H9 (cell line): ENCODE results near the gene ZNF678. TPM values are rescaled to one million over a fixed set of nuclear protein-coding genes. Genes with fewer than 3 reads are reported as not detected.

Source experiments
- DNase-seq: peaks from one replicate; pipeline ENCODE4 v3.0.0-alpha.2; 2017
- H2AFZ ChIP-seq: one replicate; pipeline ENCODE4 v1.6.1; 2013; ENCODE audit warnings: mild to moderate bottlenecking, low read length, control low read depth, moderate library complexity
- H2AK5ac ChIP-seq: 2 replicates; pipeline ENCODE4 v1.6.1; 2013; ENCODE audit warnings: low read length, control low read depth, mixed read lengths; ENCODE audit not compliant: insufficient read length
- H2BK120ac ChIP-seq: one replicate; pipeline ENCODE4 v1.6.1; 2013; ENCODE audit warnings: low read depth, mild to moderate bottlenecking, low read length, control low read depth, inconsistent platforms; ENCODE audit not compliant: poor library complexity, severe bottlenecking
- H2BK12ac ChIP-seq: 2 replicates; pipeline ENCODE4 v1.6.1; 2013; ENCODE audit warnings: low read length, control low read depth, mixed read lengths, low read depth; ENCODE audit not compliant: insufficient read length
- H2BK15ac ChIP-seq: 2 replicates; pipeline ENCODE4 v1.6.1; 2013; ENCODE audit warnings: low read depth, low read length, control low read depth
- H2BK20ac ChIP-seq: one replicate; pipeline ENCODE4 v1.6.1; 2013; ENCODE audit warnings: low read depth, mild to moderate bottlenecking, low read length, control low read depth, inconsistent platforms; ENCODE audit not compliant: poor library complexity, severe bottlenecking
- H2BK5ac ChIP-seq: 2 replicates; pipeline ENCODE4 v1.6.1; 2013; ENCODE audit warnings: low read length, control low read depth, mixed read lengths; ENCODE audit not compliant: insufficient read length
- H3K14ac ChIP-seq: 2 replicates; pipeline ENCODE4 v1.6.1; 2013; ENCODE audit warnings: low read length, control low read depth; ENCODE audit not compliant: insufficient read depth
- H3K18ac ChIP-seq: 2 replicates; pipeline ENCODE4 v1.6.1; 2013; ENCODE audit warnings: low read depth, mild to moderate bottlenecking, mixed read lengths, low read length, control low read depth; ENCODE audit not compliant: insufficient read length
- H3K23ac ChIP-seq: 2 replicates; pipeline ENCODE4 v1.6.1; 2013; ENCODE audit warnings: low read length, control low read depth, mixed read lengths, low read depth; ENCODE audit not compliant: insufficient read length
- H3K23me2 ChIP-seq: 2 replicates; pipeline ENCODE4 v1.6.1; 2013; ENCODE audit warnings: low read depth, mild to moderate bottlenecking, mixed read lengths, low read length, control low read depth; ENCODE audit not compliant: insufficient read length, poor library complexity, severe bottlenecking
- H3K27ac ChIP-seq: 2 replicates; pipeline ENCODE4 v1.5.1; 2013; ENCODE audit warnings: low read length, control low read depth, mixed read lengths, low read depth; ENCODE audit not compliant: insufficient read length
- H3K27me3 ChIP-seq: 2 replicates; pipeline ENCODE4 v1.6.1; 2013; ENCODE audit warnings: low read length, control low read depth, inconsistent platforms; ENCODE audit not compliant: insufficient read depth
- H3K4ac ChIP-seq: 2 replicates; pipeline ENCODE4 v1.6.1; 2013; ENCODE audit warnings: low read depth, mild to moderate bottlenecking, control low read depth, inconsistent platforms, low read length, moderate library complexity
- H3K4me1 ChIP-seq: 2 replicates; pipeline ENCODE4 v1.6.1; 2013; ENCODE audit warnings: low read length, control low read depth, inconsistent platforms; ENCODE audit not compliant: insufficient read depth
- H3K4me2 ChIP-seq: 2 replicates; pipeline ENCODE4 v1.6.1; 2013; ENCODE audit warnings: low read length, control low read depth, mixed read lengths; ENCODE audit not compliant: insufficient read length, insufficient read depth
- H3K56ac ChIP-seq: 2 replicates; pipeline ENCODE4 v1.6.1; 2013; ENCODE audit warnings: low read depth, mild to moderate bottlenecking, mixed read lengths, low read length, control low read depth; ENCODE audit not compliant: insufficient read length
- H3K79me1 ChIP-seq: 2 replicates; pipeline ENCODE4 v1.6.1; 2013; ENCODE audit warnings: low read depth, mild to moderate bottlenecking, moderate library complexity, low read length, control low read depth, inconsistent platforms; ENCODE audit not compliant: insufficient read depth, poor library complexity, severe bottlenecking
- H3K79me2 ChIP-seq: 2 replicates; pipeline ENCODE4 v1.6.1; 2013; ENCODE audit warnings: low read length, control low read depth, inconsistent platforms; ENCODE audit not compliant: insufficient read depth
- H3K9ac ChIP-seq: 2 replicates; pipeline ENCODE4 v1.6.1; 2013; ENCODE audit warnings: low read length, control low read depth, mixed read lengths; ENCODE audit not compliant: insufficient read length; ENCODE audit errors: extremely low read depth
- H3K9me3 ChIP-seq: one replicate; pipeline ENCODE4 v1.6.1; 2013; ENCODE audit warnings: low read depth, low read length, inconsistent platforms; ENCODE audit not compliant: control insufficient read depth
- H3T11ph ChIP-seq: one replicate; pipeline ENCODE4 v1.6.1; 2013; ENCODE audit warnings: mild to moderate bottlenecking, low read length, control low read depth, inconsistent platforms
- H4K20me1 ChIP-seq: one replicate; pipeline ENCODE4 v1.6.1; 2013; ENCODE audit not compliant: control insufficient read depth, insufficient read length, insufficient read depth
- H4K5ac ChIP-seq: 2 replicates; pipeline ENCODE4 v1.6.1; 2013; ENCODE audit warnings: low read depth, mild to moderate bottlenecking, mixed read lengths, low read length, control low read depth; ENCODE audit not compliant: insufficient read length
- H4K8ac ChIP-seq: replicated peaks from 2 replicates; pipeline ENCODE4 v1.6.1; 2013; ENCODE audit warnings: low read length, control low read depth, mixed read lengths, low read depth; ENCODE audit not compliant: insufficient read length
- H4K91ac ChIP-seq: 2 replicates; pipeline ENCODE4 v1.6.1; 2013; ENCODE audit warnings: low read depth, mild to moderate bottlenecking, moderate library complexity, mixed read lengths, low read length, control low read depth; ENCODE audit not compliant: insufficient read length
- H3K27ac Mint-ChIP-seq, 3 experiments: 2 replicates in 2 of 3; 3 replicates in 1 of 3; pipeline ENCODE4 v1.8.0; 2020 to 2021; ENCODE audit warnings: mixed read lengths in 3 of 3, mild to moderate bottlenecking in 1 of 3, moderate library complexity in 1 of 3
- H3K27me3 Mint-ChIP-seq: 2 replicates; pipeline ENCODE4 v1.8.0; 2021; ENCODE audit warnings: low read depth, mild to moderate bottlenecking, moderate library complexity, mixed read lengths
- H3K36me3 Mint-ChIP-seq, 3 experiments: 2 replicates in 2 of 3; 3 replicates in 1 of 3; pipeline ENCODE4 v1.8.0; 2020 to 2021; ENCODE audit warnings: low read depth in 3 of 3, mixed read lengths in 3 of 3; ENCODE audit not compliant: insufficient read depth in 1 of 3
- H3K4me1 Mint-ChIP-seq, 2 experiments: 2 replicates each; pipeline ENCODE4 v1.8.0; 2020; ENCODE audit warnings: mixed read lengths in 2 of 2
- H3K4me3 Mint-ChIP-seq, 2 experiments: 2 replicates in 1 of 2; 3 replicates in 1 of 2; pipeline ENCODE4 v1.8.0; 2020 to 2021; ENCODE audit warnings: mild to moderate bottlenecking in 2 of 2, mixed read lengths in 2 of 2, moderate library complexity in 1 of 2
- H3K9me3 Mint-ChIP-seq, 2 experiments: 2 replicates in 1 of 2; 3 replicates in 1 of 2; pipeline ENCODE4 v1.8.0; 2020; ENCODE audit warnings: mild to moderate bottlenecking in 2 of 2, mixed read lengths in 2 of 2, moderate library complexity in 1 of 2
- WGBS: extraction: QIAGEN DNeasy Blood & Tissue Kit; methylation state at CpG from one replicate; pipeline ENCODE4 v1.1.7; 2013; ENCODE audit warnings: missing lambda C conversion rate, low lambda C conversion rate, mixed read lengths; ENCODE audit not compliant: insufficient read length; ENCODE audit errors: extremely low coverage; 5-methylcytosine and 5-hydroxymethylcytosine counted together
- total RNA-seq: library from RNA; stranded (reverse); gene quantifications from 2 replicates; pipeline ENCODE4 v1.2.1, GENCODE V29; 2021
- TF ChIP-seq, protein P1 (sequence below): fragments of 200-600 bp; sonication (generic); conservative IDR thresholded peaks from 3 replicates; pipeline ENCODE4 v1.8.0; 2021; ENCODE audit warnings: antibody characterized with exemption, mild to moderate bottlenecking

Gene ZNF678
- total RNA-seq, 1 experiment from 2014 or later: 25.3 TPM

DNA sequence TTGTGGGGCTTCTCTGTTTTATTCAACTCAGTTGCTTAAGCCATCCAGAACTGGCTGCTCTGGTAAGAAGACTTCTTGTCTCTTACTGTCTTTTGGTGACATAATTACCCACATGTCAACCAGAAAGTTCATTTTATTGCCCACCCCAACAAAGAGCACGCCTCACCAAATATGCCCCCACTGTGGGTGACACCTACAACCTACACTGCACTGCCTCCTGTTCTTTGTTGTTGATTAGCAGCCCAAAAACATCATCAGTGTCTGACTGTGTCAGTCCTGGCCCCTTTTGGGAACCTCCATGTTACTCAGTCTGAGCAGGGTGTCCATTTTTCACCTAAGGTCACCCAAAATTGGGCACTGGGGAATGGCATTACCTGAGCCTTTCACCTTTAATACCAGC is 49.3 kb downstream of the ZNF678 start:
- 0 out of 2 replicates have a peak, but pooled peaks cover 2% of the 10 kb centered on the region for H3K79me2 ChIP-seq
- no peaks in the 10 kb centered on the region for H3K79me1 ChIP-seq
- H3K27me3 ChIP-seq: no peaks in the 10 kb centered on the region
- H3K23me2 ChIP-seq: no peaks in the 10 kb centered on the region
- no peak overlapping the region for H2BK15ac ChIP-seq
- no peak overlapping the region for H2BK120ac ChIP-seq
- H3K18ac ChIP-seq: no peak overlapping the region
- H4K8ac ChIP-seq: no peak overlapping the region
- H3K23ac ChIP-seq: no peak overlapping the region
- no peak overlapping the region for H3T11ph ChIP-seq
- H3K9me3 ChIP-seq: no peaks in the 10 kb centered on the region
- H4K91ac ChIP-seq: no peak overlapping the region
- Mint-ChIP-seq H3K9me3 (peaks cover 6 to 60% of the 10 kb centered on the region in 2 experiments; a peak in 4 of 5 replicates), H3K36me3 (peaks cover 28 to 54% (median 48%) of the 10 kb centered on the region in 3 experiments), H3K4me3 (no peak overlapping the region), H3K27ac (no peak overlapping the region; a peak in 1 of 7 replicates), H3K4me1 (no peaks in the 10 kb centered on the region), H3K27me3 (no peaks in the 10 kb centered on the region)
- H3K4ac ChIP-seq: no peak overlapping the region
- no peak overlapping the region for H2BK20ac ChIP-seq
- no peak overlapping the region for H2BK5ac ChIP-seq
- H2AFZ ChIP-seq: no peak overlapping the region
- no peak overlapping the region for H3K9ac ChIP-seq
- TF ChIP-seq, protein P1, sequence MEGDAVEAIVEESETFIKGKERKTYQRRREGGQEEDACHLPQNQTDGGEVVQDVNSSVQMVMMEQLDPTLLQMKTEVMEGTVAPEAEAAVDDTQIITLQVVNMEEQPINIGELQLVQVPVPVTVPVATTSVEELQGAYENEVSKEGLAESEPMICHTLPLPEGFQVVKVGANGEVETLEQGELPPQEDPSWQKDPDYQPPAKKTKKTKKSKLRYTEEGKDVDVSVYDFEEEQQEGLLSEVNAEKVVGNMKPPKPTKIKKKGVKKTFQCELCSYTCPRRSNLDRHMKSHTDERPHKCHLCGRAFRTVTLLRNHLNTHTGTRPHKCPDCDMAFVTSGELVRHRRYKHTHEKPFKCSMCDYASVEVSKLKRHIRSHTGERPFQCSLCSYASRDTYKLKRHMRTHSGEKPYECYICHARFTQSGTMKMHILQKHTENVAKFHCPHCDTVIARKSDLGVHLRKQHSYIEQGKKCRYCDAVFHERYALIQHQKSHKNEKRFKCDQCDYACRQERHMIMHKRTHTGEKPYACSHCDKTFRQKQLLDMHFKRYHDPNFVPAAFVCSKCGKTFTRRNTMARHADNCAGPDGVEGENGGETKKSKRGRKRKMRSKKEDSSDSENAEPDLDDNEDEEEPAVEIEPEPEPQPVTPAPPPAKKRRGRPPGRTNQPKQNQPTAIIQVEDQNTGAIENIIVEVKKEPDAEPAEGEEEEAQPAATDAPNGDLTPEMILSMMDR: no peak
- no CpG with 5 or more reads among the region's 1 CpG for WGBS
- H3K56ac ChIP-seq: no peak overlapping the region
- H3K14ac ChIP-seq: no peak overlapping the region
- no peak overlapping the region for H3K27ac ChIP-seq
- DNase-seq: no peak
- H4K20me1 ChIP-seq: no peaks in the 10 kb centered on the region
- no peaks in the 10 kb centered on the region for H3K4me1 ChIP-seq
- H2BK12ac ChIP-seq: no peak overlapping the region
- no peak overlapping the region for H3K4me2 ChIP-seq
- no peak overlapping the region for H4K5ac ChIP-seq
- H2AK5ac ChIP-seq: no peak overlapping the region
